Natural killer cell (primary cell): ENCODE results near the gene TK1. TPM values are rescaled to one million over a fixed set of nuclear protein-coding genes. Genes with fewer than 3 reads are reported as not detected.
A peak's percentile ranks its signal among the peaks of the same experiment; 100 is the strongest.

Experiments
- ATAC-seq, 3 donors: fragments of 150-1000 bp in 2 of 3; fragments of 200-7000 bp in 1 of 3; cut with Tn5 transposase; 1 replicate in 1 of 3; 2 replicates in 2 of 3; pipeline ENCODE4 v1.10.0; 2021; ENCODE audit warnings: mild to moderate bottlenecking in 2 of 3, moderate library complexity in 2 of 3
- DNase-seq, 2 donors: peaks; one replicate each; pipeline versions ENCODE4 v3.0.0 to v3.0.0-alpha.2; 2013 to 2021; ENCODE audit warnings: mixed read lengths in 1 of 2
- H3K27ac ChIP-seq: one replicate; pipeline ENCODE4 v1.5.1; 2013; ENCODE audit warnings: mild to moderate bottlenecking, low read length
- H3K27me3 ChIP-seq: one replicate; pipeline ENCODE4 v1.6.1; 2013; ENCODE audit warnings: low read length; ENCODE audit not compliant: control insufficient read depth, insufficient read depth
- H3K36me3 ChIP-seq: one replicate; pipeline ENCODE4 v1.6.1; 2013; ENCODE audit warnings: low read length; ENCODE audit not compliant: control insufficient read depth, insufficient read depth
- H3K4me1 ChIP-seq: one replicate; pipeline ENCODE4 v1.6.1; 2013; ENCODE audit warnings: low read length; ENCODE audit not compliant: control insufficient read depth, insufficient read depth
- H3K4me3 ChIP-seq: one replicate; pipeline ENCODE4 v1.5.1; 2013; ENCODE audit warnings: low read length
- H3K9me3 ChIP-seq: one replicate; pipeline ENCODE4 v1.6.1; 2013; ENCODE audit warnings: low read length; ENCODE audit not compliant: control insufficient read depth, insufficient read depth
- H3K27ac Mint-ChIP-seq, 2 donors: one replicate each; pipeline ENCODE4 v1.8.0; 2022; ENCODE audit warnings: mild to moderate bottlenecking in 2 of 2, mixed read lengths in 2 of 2, moderate library complexity in 1 of 2
- H3K27me3 Mint-ChIP-seq, 2 donors: one replicate each; pipeline ENCODE4 v1.8.0; 2022; ENCODE audit warnings: low read depth in 2 of 2, mixed read lengths in 2 of 2
- H3K36me3 Mint-ChIP-seq: one replicate; pipeline ENCODE4 v1.8.0; 2022; ENCODE audit warnings: mixed read lengths
- H3K4me1 Mint-ChIP-seq, 2 donors: one replicate each; pipeline ENCODE4 v1.8.0; 2022; ENCODE audit warnings: mixed read lengths in 2 of 2
- H3K4me3 Mint-ChIP-seq: one replicate; pipeline ENCODE4 v1.8.0; 2022; ENCODE audit warnings: mild to moderate bottlenecking, moderate library complexity, mixed read lengths
- H3K9me3 Mint-ChIP-seq, 2 donors: one replicate each; pipeline ENCODE4 v1.8.0; 2022; ENCODE audit warnings: mixed read lengths in 2 of 2
- WGBS: methylation state at CpG from one replicate; pipeline ENCODE4 v1.1.7; 2013; ENCODE audit warnings: missing lambda C conversion rate; ENCODE audit not compliant: insufficient coverage; 5-methylcytosine and 5-hydroxymethylcytosine counted together
- intact Hi-C: fragments of 100-400 bp; cut with micrococcal nuclease; formaldehyde crosslinking; loops from one replicate; pipeline ENCODE4 v1.14.2; 2022
- total RNA-seq, 4 donors: library from RNA; stranded (reverse); fragments of 120-200 nt in 1 of 4; gene quantifications; one replicate each; pipeline versions ENCODE4 v1.2.3 to v1.2.4, GENCODE V29; 2013 to 2022
- TF ChIP-seq, protein P1 (sequence below): fragments of 200-600 bp; IDR thresholded peaks from one replicate; pipeline ENCODE4 v1.8.0; 2022; ENCODE audit warnings: antibody characterized with exemption

TK1 gene
- total RNA-seq, 3 donors from 2014 or later (not counting 1 experiment from before 2014, with no cell fraction given), result 2.1 to 5.1 (median 3.9) TPM

DNA sequence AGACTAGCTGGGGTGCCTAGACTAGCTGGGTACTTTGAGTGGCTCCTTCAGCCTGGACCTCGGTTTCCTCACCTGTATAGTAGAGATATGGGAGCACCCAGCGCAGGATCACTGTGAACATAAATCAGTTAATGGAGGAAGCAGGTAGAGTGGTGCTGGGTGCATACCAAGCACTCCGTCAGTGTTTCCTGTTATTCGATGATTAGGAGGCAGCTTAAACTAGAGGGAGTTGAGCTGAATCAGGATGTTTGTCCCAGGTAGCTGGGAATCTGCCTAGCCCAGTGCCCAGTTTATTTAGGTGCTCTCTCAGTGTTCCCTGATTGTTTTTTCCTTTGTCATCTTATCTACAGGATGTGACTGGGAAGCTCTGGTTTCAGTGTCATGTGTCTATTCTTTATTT is 36.2 kb upstream of the TK1 start:
- no peaks in the 10 kb centered on the region for H3K9me3 Mint-ChIP-seq
- H3K27me3 Mint-ChIP-seq, result peaks cover 3 to 7% of the 10 kb centered on the region in 2 donors
- Histone ChIP-seq H3K4me3 (no peak overlapping the region), H3K27ac (no peak overlapping the region), H3K36me3 (no peaks in the 10 kb centered on the region), H3K9me3 (no peaks in the 10 kb centered on the region), H3K4me1 (no peaks in the 10 kb centered on the region), H3K27me3 (no peaks in the 10 kb centered on the region)
- H3K4me1 Mint-ChIP-seq, result peaks cover 0 to 4% of the 10 kb centered on the region in 2 donors
- no peaks in the 10 kb centered on the region for H3K36me3 Mint-ChIP-seq
- TF ChIP-seq, protein P1, sequence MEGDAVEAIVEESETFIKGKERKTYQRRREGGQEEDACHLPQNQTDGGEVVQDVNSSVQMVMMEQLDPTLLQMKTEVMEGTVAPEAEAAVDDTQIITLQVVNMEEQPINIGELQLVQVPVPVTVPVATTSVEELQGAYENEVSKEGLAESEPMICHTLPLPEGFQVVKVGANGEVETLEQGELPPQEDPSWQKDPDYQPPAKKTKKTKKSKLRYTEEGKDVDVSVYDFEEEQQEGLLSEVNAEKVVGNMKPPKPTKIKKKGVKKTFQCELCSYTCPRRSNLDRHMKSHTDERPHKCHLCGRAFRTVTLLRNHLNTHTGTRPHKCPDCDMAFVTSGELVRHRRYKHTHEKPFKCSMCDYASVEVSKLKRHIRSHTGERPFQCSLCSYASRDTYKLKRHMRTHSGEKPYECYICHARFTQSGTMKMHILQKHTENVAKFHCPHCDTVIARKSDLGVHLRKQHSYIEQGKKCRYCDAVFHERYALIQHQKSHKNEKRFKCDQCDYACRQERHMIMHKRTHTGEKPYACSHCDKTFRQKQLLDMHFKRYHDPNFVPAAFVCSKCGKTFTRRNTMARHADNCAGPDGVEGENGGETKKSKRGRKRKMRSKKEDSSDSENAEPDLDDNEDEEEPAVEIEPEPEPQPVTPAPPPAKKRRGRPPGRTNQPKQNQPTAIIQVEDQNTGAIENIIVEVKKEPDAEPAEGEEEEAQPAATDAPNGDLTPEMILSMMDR, result no peak
- no peak overlapping the region for H3K4me3 Mint-ChIP-seq
- 74% methylated on average over 4 of the region's 4 CpGs for WGBS
- DNase-seq (no peak), ATAC-seq (no peak)
- intact Hi-C loops, result no loop called here
- no peak overlapping the region for H3K27ac Mint-ChIP-seq

DNA sequence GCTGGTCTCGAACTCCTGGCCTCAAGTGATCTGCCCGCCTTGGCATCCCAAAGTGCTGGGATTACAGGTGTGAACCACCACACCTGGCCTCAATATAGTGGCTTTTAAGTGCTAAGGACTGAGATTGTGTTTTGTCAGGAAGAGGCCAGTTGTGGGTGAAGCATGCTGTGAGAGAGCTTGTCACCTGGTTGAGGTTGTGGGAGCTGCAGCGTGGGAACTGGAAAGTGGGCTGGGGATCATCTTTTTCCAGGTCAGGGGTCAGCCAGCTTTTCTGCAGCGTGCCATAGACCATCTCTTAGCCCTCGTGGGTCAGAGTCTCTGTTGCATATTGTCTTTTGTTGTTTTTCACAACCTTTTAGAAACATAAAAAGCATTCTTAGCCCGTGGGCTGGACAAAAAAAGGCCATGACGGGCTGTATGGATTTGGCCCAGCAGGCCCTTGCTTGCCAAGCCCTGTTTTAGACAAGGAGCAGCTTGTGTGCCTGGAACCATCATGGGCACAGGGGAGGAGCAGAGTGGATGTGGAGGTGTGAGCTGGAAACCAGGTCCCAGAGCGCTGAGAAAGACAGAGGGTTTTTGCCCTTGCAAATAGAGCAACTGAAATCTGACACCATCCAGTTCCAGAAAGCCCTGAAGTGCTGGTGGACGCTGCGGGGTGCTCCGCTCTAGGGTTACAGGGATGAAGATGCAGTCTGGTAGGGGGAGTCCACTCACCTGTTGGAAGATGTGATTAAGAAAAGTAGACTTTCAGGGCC is 32.7 kb upstream of the TK1 start:
- no peaks in the 10 kb centered on the region for H3K27me3 ChIP-seq

DNA sequence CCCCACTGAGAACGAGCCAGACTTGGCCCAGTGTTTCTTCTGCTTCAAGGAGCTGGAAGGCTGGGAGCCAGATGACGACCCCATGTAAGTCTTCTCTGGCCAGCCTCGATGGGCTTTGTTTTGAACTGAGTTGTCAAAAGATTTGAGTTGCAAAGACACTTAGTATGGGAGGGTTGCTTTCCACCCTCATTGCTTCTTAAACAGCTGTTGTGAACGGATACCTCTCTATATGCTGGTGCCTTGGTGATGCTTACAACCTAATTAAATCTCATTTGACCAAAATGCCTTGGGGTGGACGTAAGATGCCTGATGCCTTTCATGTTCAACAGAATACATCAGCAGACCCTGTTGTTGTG is 27.8 kb upstream of the TK1 start:
- ATAC-seq, result no peak

More for the DNA sequence above, 32.7 kb upstream of the TK1 start:
- H3K4me1 ChIP-seq, result peaks cover 1% of the 10 kb centered on the region
- 99% methylated on average over 11 of the region's 11 CpGs for WGBS
- TF ChIP-seq, protein P1, result no peak
- Mint-ChIP-seq H3K27ac (no peak overlapping the region), H3K9me3 (no peaks in the 10 kb centered on the region), H3K36me3 (no peaks in the 10 kb centered on the region), H3K4me1 (peaks cover 0 to 2% of the 10 kb centered on the region in 2 donors), H3K27me3 (no peaks in the 10 kb centered on the region), H3K4me3 (no peak overlapping the region)
- intact Hi-C loops, result no loop called here
- H3K9me3 ChIP-seq, result no peaks in the 10 kb centered on the region
- H3K36me3 ChIP-seq, result no peaks in the 10 kb centered on the region
- no peak overlapping the region for H3K27ac ChIP-seq
- no peak for ATAC-seq
- no peak overlapping the region for H3K4me3 ChIP-seq
- no peak for DNase-seq

More for the DNA sequence above, 27.8 kb upstream of the TK1 start:
- DNase-seq, result no peak
- Mint-ChIP-seq H3K4me1 (peaks cover 0 to 9% of the 10 kb centered on the region in 2 donors), H3K27me3 (no peaks in the 10 kb centered on the region), H3K36me3 (no peaks in the 10 kb centered on the region), H3K27ac (no peak overlapping the region), H3K4me3 (peak overlapping the region; percentile 76), H3K9me3 (no peaks in the 10 kb centered on the region)
- no peaks in the 10 kb centered on the region for H3K36me3 ChIP-seq
- TF ChIP-seq, protein P1, result no peak
- H3K4me3 ChIP-seq, result no peak overlapping the region
- WGBS, result 33% methylated on average over 5 of the region's 5 CpGs
- no peaks in the 10 kb centered on the region for H3K9me3 ChIP-seq
- H3K4me1 ChIP-seq, result peaks cover 9% of the 10 kb centered on the region
- intact Hi-C loops, result loop anchor here (1.0 kb wide), 2 partner anchors 40 to 74 kb away; no protein-coding TSS in a partner anchor
- H3K27ac ChIP-seq, result no peak overlapping the region
- H3K27me3 ChIP-seq, result no peaks in the 10 kb centered on the region
